Osteocyte (in vitro differentiated cells): ENCODE results near the gene CRYBB3. TPM values are rescaled to one million over a fixed set of nuclear protein-coding genes. Genes with fewer than 3 reads are reported as not detected.
"Not testable (repeated sequence)": the region's sequence is repeated elsewhere in the genome, so short reads cannot be mapped to it uniquely, and the experiment has no call there.

Experiments
- DNase-seq: peaks from one replicate; pipeline ENCODE4 v3.0.0; 2021; ENCODE audit warnings: mixed read lengths; ENCODE audit not compliant: unreplicated experiment; ENCODE audit errors: extremely low spot score
- H3K27ac Mint-ChIP-seq: one replicate; pipeline ENCODE4 v1.8.0; 2021; ENCODE audit warnings: mild to moderate bottlenecking, mixed read lengths; ENCODE audit not compliant: unreplicated experiment
- H3K27me3 Mint-ChIP-seq: one replicate; pipeline ENCODE4 v1.8.0; 2021; ENCODE audit warnings: mixed read lengths; ENCODE audit not compliant: unreplicated experiment
- H3K36me3 Mint-ChIP-seq: one replicate; pipeline ENCODE4 v1.8.0; 2021; ENCODE audit warnings: mixed read lengths; ENCODE audit not compliant: unreplicated experiment
- H3K4me1 Mint-ChIP-seq: one replicate; pipeline ENCODE4 v1.8.0; 2021; ENCODE audit warnings: mixed read lengths; ENCODE audit not compliant: unreplicated experiment
- H3K4me3 Mint-ChIP-seq: one replicate; pipeline ENCODE4 v1.8.0; 2021; ENCODE audit warnings: mild to moderate bottlenecking, moderate library complexity, mixed read lengths; ENCODE audit not compliant: unreplicated experiment
- H3K9me3 Mint-ChIP-seq: one replicate; pipeline ENCODE4 v1.8.0; 2021; ENCODE audit warnings: mixed read lengths; ENCODE audit not compliant: unreplicated experiment
- total RNA-seq: library from RNA; stranded (reverse); gene quantifications from 2 replicates; pipeline ENCODE4 v1.2.1, GENCODE V29; 2021
- TF ChIP-seq, protein P1 (sequence below): fragments of 200-600 bp; sonication (generic); IDR thresholded peaks from 2 replicates; pipeline ENCODE4 v1.5.0; 2021; ENCODE audit warnings: antibody characterized with exemption, mild to moderate bottlenecking, moderate library complexity

Gene CRYBB3
- total RNA-seq, 1 donor from 2014 or later = not detected

DNA sequence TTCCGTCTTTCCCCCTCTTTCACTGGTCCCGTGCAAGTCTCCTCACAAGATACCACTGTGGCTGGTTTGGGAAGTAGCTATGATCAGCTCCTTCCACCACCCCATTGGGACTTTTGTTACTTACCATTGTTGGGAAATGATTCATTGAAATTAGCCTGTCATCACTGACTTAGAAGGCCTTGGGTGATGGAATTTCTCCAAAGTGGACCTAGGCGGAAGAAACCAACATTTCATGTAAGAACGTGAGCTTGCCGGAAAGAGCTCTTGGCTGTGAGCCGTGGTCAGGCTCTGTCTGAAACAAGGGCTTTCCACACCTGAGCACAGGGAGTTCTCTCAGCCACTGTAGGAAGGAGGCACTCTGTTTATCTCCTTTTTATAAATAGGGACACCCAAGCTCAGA is 23.5 kb upstream of the CRYBB3 start:
- no peaks in the 10 kb centered on the region for H3K4me1 Mint-ChIP-seq
- H3K27me3 Mint-ChIP-seq = no peaks in the 10 kb centered on the region
- no peak for DNase-seq
- TF ChIP-seq, protein P1, sequence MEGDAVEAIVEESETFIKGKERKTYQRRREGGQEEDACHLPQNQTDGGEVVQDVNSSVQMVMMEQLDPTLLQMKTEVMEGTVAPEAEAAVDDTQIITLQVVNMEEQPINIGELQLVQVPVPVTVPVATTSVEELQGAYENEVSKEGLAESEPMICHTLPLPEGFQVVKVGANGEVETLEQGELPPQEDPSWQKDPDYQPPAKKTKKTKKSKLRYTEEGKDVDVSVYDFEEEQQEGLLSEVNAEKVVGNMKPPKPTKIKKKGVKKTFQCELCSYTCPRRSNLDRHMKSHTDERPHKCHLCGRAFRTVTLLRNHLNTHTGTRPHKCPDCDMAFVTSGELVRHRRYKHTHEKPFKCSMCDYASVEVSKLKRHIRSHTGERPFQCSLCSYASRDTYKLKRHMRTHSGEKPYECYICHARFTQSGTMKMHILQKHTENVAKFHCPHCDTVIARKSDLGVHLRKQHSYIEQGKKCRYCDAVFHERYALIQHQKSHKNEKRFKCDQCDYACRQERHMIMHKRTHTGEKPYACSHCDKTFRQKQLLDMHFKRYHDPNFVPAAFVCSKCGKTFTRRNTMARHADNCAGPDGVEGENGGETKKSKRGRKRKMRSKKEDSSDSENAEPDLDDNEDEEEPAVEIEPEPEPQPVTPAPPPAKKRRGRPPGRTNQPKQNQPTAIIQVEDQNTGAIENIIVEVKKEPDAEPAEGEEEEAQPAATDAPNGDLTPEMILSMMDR = no peak
- no peak overlapping the region for H3K27ac Mint-ChIP-seq
- no peak overlapping the region for H3K4me3 Mint-ChIP-seq
- H3K9me3 Mint-ChIP-seq = peaks cover 5% of the 10 kb centered on the region
- H3K36me3 Mint-ChIP-seq = peaks cover 12% of the 10 kb centered on the region

DNA sequence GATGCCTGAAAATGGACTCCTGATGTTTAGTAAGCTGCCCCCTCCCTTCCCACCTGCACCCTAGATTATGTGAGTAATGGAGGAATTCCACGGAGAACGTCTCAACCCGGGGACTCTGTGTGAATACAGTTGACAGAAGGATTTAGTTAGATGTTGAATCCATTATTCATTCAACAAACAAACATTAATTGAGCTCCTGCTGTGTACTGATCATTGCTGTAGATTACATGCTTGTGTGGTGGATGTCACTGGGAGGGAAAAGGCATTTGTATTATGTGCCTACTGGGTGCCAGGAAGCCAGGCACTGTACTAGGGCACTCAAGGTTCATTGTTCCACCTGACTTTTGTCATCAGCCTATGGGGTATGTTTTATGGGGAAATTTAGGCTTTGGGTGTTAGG is 22.9 kb upstream of the CRYBB3 start:
- peaks cover 5% of the 10 kb centered on the region for H3K9me3 Mint-ChIP-seq
- DNase-seq = no peak
- TF ChIP-seq, protein P1 = no peak
- no peak overlapping the region for H3K4me3 Mint-ChIP-seq
- no peaks in the 10 kb centered on the region for H3K27me3 Mint-ChIP-seq
- H3K27ac Mint-ChIP-seq = no peak overlapping the region
- H3K36me3 Mint-ChIP-seq = peaks cover 12% of the 10 kb centered on the region
- H3K4me1 Mint-ChIP-seq = no peaks in the 10 kb centered on the region

DNA sequence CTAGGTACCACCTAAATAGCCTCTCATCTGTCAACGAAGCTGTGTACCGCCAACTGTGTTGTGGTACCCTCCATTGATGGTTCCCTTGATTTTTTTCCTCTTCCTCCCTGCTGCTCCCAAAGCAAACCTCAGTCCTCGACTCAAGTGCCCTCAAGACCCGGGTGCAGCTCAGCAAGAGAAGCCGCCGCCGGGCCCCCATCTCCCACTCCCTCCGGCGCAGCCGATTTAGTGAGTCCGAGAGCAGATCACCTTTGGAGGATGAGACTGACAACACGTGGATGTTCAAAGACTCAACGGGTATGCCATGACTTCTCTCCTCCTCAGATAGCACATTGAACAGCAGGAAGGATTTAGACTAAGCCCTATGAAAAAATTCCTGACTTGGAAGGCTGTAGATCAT is 22.4 kb upstream of the CRYBB3 start:
- Mint-ChIP-seq H3K27me3 (no peaks in the 10 kb centered on the region), H3K27ac (no peak overlapping the region), H3K9me3 (peaks cover 5% of the 10 kb centered on the region), H3K36me3 (peaks cover 13% of the 10 kb centered on the region), H3K4me3 (no peak overlapping the region), H3K4me1 (no peaks in the 10 kb centered on the region)
- DNase-seq = no peak
- TF ChIP-seq, protein P1 = no peak

DNA sequence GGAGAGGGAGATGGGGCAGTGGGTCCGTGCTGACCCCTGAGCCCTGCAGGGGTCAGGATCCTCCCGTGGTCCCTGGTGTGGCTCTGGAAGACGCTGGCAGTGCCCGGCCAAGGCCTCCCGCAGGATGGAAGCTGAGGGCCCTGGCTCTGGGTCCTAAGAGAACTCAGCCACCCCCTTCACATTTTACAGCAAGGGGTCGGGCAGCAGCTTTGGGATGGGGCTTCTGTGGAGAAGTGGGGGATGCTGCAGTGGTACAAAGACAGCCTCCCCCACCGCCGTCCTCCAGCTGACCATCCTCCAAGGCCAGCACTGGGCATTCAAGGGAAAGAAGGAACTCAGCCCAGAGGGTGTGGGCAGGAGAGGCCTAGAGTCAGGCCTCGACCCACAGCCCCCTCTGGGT is 21.8 kb upstream of the CRYBB3 start:
- Mint-ChIP-seq H3K27me3 (no peaks in the 10 kb centered on the region), H3K4me3 (no peak overlapping the region), H3K9me3 (peaks cover 5% of the 10 kb centered on the region), H3K36me3 (peaks cover 14% of the 10 kb centered on the region), H3K27ac (no peak overlapping the region), H3K4me1 (no peaks in the 10 kb centered on the region)
- TF ChIP-seq, protein P1 = no peak
- DNase-seq = no peak

DNA sequence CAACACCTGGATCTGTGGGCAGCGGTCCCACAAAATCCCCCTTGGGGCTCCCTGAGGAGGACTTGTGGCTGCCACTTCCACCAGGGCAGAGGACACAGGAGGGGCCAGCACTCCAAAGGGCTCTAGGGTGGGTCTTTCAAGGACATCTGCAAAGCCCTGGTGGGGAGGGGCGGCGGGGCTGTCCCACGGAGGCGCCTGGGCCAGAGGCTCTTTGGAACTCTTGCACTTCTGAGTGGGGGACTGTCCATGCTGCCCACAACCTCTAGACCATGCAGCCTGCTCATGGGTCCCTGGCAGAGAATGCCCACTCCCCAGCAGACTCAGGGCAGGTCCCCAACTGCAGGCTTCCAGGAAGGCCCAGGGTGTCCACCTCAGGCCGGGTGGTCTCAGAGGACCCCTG is 21.3 kb upstream of the CRYBB3 start:
- not testable (repeated sequence) for H3K4me1 Mint-ChIP-seq, H3K27ac Mint-ChIP-seq, H3K9me3 Mint-ChIP-seq, H3K27me3 Mint-ChIP-seq, H3K4me3 Mint-ChIP-seq, DNase-seq
- peaks cover 14% of the 10 kb centered on the region for H3K36me3 Mint-ChIP-seq

DNA sequence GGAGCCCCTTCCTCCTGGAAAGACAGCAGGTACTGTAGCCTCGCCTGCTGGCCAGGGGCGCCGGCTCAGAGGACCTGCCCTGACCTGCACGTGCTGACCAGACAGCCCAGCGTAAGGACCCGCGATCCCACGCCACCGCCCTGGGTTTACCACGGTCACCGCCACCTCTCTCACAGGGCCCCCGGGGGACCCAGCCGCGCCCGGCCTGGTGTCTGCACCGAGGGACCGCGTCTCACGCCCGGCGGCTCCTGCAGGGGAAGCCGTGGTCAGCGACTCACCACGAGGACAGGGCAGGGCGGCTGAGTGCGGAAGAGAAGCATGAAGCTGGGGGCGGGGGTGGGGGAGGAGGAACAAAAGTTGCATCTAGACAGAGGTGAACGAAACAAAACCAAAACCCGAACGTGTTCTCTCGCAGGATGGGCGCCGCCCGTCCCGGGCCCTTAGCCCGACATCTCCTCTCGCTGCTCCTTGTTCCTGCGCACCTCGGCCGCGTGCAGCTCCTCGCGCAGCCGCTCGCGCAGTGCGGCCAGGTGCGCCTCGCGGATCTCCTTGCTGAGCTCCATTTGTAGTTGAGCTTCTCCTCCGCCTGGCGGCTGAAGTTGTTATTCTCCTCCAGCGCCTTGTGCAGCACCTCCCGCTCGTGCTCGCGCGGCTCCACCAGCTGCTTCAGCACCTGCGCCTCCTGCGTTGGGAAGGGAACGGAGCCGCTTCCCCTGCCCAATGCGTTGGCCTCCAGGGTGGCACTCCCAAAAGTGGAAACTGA is 20.6 kb upstream of the CRYBB3 start:
- not testable (repeated sequence) for H3K27ac Mint-ChIP-seq, H3K27me3 Mint-ChIP-seq, H3K4me3 Mint-ChIP-seq, H3K9me3 Mint-ChIP-seq, H3K4me1 Mint-ChIP-seq, DNase-seq
- H3K36me3 Mint-ChIP-seq = peaks cover 14% of the 10 kb centered on the region
